ENCODE data around the gene F2R. TPM values are rescaled to one million over a fixed set of nuclear protein-coding genes. Genes with fewer than 3 reads are reported as not detected.

Gene F2R
- total RNA-seq, 3 donors from 2014 or later (not counting 1 experiment from before 2014, with no cell fraction given) = 43.2 to 53.9 (median 50.1) TPM

DNA sequence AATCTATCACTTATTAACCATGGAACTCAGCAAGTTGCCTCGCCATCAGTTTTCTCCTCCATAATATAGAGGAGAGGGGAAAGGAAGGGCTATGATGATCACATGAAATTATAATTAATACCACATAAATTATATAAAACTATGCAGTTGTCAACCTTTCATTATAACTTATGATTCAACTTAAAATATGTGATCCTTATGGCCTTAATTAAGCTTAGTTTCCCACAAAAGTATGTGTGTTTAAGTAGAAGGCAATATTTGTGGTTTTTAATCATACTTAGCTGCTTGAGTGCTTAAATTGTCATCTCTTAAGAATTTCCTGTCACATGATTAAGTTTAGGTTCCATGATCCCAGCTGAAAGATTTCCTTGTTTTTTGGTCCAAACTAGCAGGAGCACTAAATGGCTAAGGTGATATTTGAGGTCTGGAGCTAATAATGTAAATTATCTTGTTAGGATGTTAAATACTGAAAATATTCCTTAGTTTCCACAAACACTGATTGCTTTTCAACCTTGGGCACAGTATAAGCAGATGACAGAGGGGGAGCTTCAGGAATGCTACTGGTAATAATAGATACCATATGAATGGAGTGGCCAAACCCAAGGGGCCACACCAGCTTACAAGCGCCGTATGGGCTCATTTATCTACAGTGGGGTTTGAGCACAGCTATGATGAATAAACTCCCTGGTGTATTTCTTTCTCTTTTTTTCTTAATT lies 26.4 kb upstream of the F2R start:
- H3K9me3 Mint-ChIP-seq = no peaks in the 10 kb centered on the region
- H3K4me1 Mint-ChIP-seq = peaks cover 6 to 13% of the 10 kb centered on the region in 2 donors
- ATAC-seq (no peak), DNase-seq (no peak)
- no peaks in the 10 kb centered on the region for H3K27me3 Mint-ChIP-seq (ENCODE audit: low read depth in 2 of 2)
- peaks cover 80% of the 10 kb centered on the region for H3K36me3 ChIP-seq (ENCODE audit: control insufficient read depth, insufficient read depth, low read length)
- H3K4me3 Mint-ChIP-seq = no peak overlapping the region
- intact Hi-C loops (cut with micrococcal nuclease) = no loop called here
- peaks cover 18% of the 10 kb centered on the region for H3K36me3 Mint-ChIP-seq
- no peaks in the 10 kb centered on the region for H3K27me3 ChIP-seq (ENCODE audit: control insufficient read depth, insufficient read depth, low read length)
- TF ChIP-seq, protein P1, sequence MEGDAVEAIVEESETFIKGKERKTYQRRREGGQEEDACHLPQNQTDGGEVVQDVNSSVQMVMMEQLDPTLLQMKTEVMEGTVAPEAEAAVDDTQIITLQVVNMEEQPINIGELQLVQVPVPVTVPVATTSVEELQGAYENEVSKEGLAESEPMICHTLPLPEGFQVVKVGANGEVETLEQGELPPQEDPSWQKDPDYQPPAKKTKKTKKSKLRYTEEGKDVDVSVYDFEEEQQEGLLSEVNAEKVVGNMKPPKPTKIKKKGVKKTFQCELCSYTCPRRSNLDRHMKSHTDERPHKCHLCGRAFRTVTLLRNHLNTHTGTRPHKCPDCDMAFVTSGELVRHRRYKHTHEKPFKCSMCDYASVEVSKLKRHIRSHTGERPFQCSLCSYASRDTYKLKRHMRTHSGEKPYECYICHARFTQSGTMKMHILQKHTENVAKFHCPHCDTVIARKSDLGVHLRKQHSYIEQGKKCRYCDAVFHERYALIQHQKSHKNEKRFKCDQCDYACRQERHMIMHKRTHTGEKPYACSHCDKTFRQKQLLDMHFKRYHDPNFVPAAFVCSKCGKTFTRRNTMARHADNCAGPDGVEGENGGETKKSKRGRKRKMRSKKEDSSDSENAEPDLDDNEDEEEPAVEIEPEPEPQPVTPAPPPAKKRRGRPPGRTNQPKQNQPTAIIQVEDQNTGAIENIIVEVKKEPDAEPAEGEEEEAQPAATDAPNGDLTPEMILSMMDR (IDR thresholded peaks at IDR 0.05) = no peak
- WGBS (ENCODE audit: insufficient coverage) = 96% methylated on average over 2 of the region's 3 CpGs
- no peaks in the 10 kb centered on the region for H3K4me1 ChIP-seq (ENCODE audit: control insufficient read depth, insufficient read depth, low read length)
- no peaks in the 10 kb centered on the region for H3K9me3 ChIP-seq (ENCODE audit: control insufficient read depth, insufficient read depth, low read length)
- no peak overlapping the region for H3K4me3 ChIP-seq (ENCODE audit: low read length)
- peak overlapping the region; percentile 8 to 18 for H3K27ac Mint-ChIP-seq
- no peak overlapping the region for H3K27ac ChIP-seq (ENCODE audit: low read length)

DNA sequence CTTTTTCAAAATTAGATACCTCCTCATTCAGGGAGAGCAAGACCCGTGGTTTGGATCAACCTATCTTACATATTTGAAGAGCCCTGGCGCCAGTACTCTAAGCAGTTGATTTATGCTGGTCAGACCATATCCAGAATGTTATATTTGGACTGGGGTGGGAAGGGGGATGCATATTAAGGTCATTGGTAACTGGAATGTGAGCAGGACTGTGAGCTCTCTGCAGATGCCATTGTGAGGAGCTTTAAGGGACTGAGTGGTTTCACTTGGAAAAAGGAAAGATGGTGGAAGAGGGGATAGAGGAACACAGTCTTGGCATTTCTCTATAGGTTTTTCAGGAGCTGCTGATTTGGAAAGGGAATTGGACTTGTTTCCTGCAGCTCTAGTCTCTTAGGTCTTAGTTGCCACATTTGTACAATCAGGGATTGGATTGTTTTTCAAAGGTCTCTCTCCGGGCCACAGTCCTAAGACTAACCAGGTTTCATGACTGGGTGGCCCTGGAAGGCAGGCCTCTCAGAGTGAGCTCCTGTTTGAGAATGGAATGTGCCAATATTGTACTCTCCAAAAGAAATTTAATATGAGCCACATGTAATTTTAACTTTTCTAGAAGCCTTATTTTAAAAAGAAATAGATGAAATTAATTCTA lies 25.8 kb upstream of the F2R start:
- peaks cover 6 to 8% of the 10 kb centered on the region in 2 donors for H3K4me1 Mint-ChIP-seq
- peaks cover 81% of the 10 kb centered on the region for H3K36me3 ChIP-seq (ENCODE audit: control insufficient read depth, insufficient read depth, low read length)

DNA sequence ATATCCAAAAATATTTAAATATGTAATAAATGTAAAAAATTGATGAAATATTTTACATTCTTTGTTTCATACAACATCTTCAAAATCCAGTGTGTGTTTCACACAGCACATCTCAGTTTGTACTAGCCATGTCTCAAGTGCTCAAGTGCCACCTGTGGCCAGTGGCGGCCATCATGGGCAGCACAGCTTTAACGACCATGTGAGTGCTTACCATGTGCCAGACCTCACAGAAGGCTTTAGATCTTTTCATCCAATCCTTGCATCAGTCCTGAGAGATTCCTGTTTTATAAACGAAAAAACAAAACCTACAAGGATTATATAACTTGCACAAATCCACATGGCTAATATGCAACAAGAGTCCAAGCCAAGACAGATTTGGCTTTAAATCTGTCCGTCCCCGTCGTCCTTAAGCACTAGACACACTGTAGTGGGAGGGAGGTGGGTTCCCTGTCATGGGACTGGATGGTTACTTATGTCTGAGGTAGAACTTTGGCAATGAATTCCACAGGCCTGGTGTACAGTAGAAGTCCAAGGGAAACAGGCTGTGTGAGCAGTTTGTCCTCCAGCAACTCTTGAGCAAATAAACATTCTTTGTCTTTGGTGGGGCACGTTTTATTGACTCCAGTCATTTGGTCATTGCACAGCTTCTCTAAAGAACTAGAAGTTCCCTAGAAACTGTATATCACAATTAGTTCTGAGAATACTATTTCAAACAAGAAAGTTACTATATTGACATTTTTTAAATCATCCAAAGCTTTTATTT lies 25.0 kb upstream of the F2R start:
- DNase-seq (no peak), ATAC-seq (no peak)
- Mint-ChIP-seq H3K4me1 (peaks cover 2 to 8% of the 10 kb centered on the region in 2 donors), H3K4me3 (no peak overlapping the region), H3K27me3 (ENCODE audit: low read depth in 2 of 2) (no peaks in the 10 kb centered on the region), H3K36me3 (peaks cover 27% of the 10 kb centered on the region), H3K27ac (peak overlapping the region; percentile 62 to 76), H3K9me3 (no peaks in the 10 kb centered on the region)
- no peaks in the 10 kb centered on the region for H3K27me3 ChIP-seq (ENCODE audit: control insufficient read depth, insufficient read depth, low read length)
- 90% methylated on average over 7 of the region's 7 CpGs for WGBS (ENCODE audit: insufficient coverage)
- no peaks in the 10 kb centered on the region for H3K4me1 ChIP-seq (ENCODE audit: control insufficient read depth, insufficient read depth, low read length)
- no peaks in the 10 kb centered on the region for H3K9me3 ChIP-seq (ENCODE audit: control insufficient read depth, insufficient read depth, low read length)
- H3K36me3 ChIP-seq (ENCODE audit: control insufficient read depth, insufficient read depth, low read length) = peaks cover 81% of the 10 kb centered on the region
- TF ChIP-seq, protein P1 (IDR thresholded peaks at IDR 0.05) = no peak
- no peak overlapping the region for H3K4me3 ChIP-seq (ENCODE audit: low read length)
- intact Hi-C loops (cut with micrococcal nuclease) = no loop called here
- no peak overlapping the region for H3K27ac ChIP-seq (ENCODE audit: low read length)

More for the DNA sequence above, 25.8 kb upstream of the F2R start:
- Histone ChIP-seq H3K4me3 (ENCODE audit: low read length) (no peak overlapping the region), H3K27ac (ENCODE audit: low read length) (no peak overlapping the region), H3K9me3 (ENCODE audit: control insufficient read depth, insufficient read depth, low read length) (no peaks in the 10 kb centered on the region), H3K27me3 (ENCODE audit: control insufficient read depth, insufficient read depth, low read length) (no peaks in the 10 kb centered on the region), H3K4me1 (ENCODE audit: control insufficient read depth, insufficient read depth, low read length) (no peaks in the 10 kb centered on the region)
- TF ChIP-seq, protein P1 (IDR thresholded peaks at IDR 0.05) = no peak
- intact Hi-C loops (cut with micrococcal nuclease) = no loop called here
- ATAC-seq = no peak
- Mint-ChIP-seq H3K36me3 (peaks cover 25% of the 10 kb centered on the region), H3K9me3 (no peaks in the 10 kb centered on the region), H3K27ac (peak overlapping the region; percentile 8 to 18), H3K4me3 (no peak overlapping the region), H3K27me3 (ENCODE audit: low read depth in 2 of 2) (no peaks in the 10 kb centered on the region)
- no peak for DNase-seq
- 100% methylated on average over 3 of the region's 3 CpGs for WGBS (ENCODE audit: insufficient coverage)
